CD4-positive, alpha-beta T cell treated with Interleukin-1 beta for 1 hour (primary cell): ENCODE measurements around the gene SIGLEC14.

ENCODE experiments used
- DNase-seq, 2 donors: peaks; one replicate each; pipeline ENCODE4 v3.0.0-alpha.2; 2020 to 2022

The SIGLEC14 gene

GRCh38 chr19:51610576-51610975, 36.0 kb downstream of the SIGLEC14 start:
- DNase-seq, result no peak

- DNase-seq, result peak; percentile 57 to 72
These were observed 38.6 kb downstream of the SIGLEC14 start for GRCh38 chr19:51607920-51608562.

GRCh38 chr19:51607077-51607476, 39.5 kb downstream of the SIGLEC14 start:
- peak in 1 of 2 donors; percentile 70 for DNase-seq

GRCh38 chr19:51602189-51602854, 44.3 kb downstream of the SIGLEC14 start:
- DNase-seq, result no peak

GRCh38 chr19:51600940-51601580, 45.6 kb downstream of the SIGLEC14 start:
- peak in 1 of 2 donors; percentile 15 for DNase-seq

- no peak for DNase-seq
These were observed 47.5 kb downstream of the SIGLEC14 start for GRCh38 chr19:51599084-51599483.

- DNase-seq, result no peak
These were observed 48.3 kb downstream of the SIGLEC14 start for GRCh38 chr19:51598159-51598915.

- DNase-seq, result no peak
These were observed 51.1 kb downstream of the SIGLEC14 start for GRCh38 chr19:51595190-51596175.

GRCh38 chr19:51594774-51595109, 51.9 kb downstream of the SIGLEC14 start:
- DNase-seq, result no peak

- peak; percentile 97 for DNase-seq
These were observed 52.5 kb downstream of the SIGLEC14 start for GRCh38 chr19:51593969-51594773.

- DNase-seq, result no peak
These were observed 53.3 kb downstream of the SIGLEC14 start for GRCh38 chr19:51593138-51593890.
